ENCODE data around the gene ST8SIA6.
"Not testable (repeated sequence)": the region's sequence is repeated elsewhere in the genome, so short reads cannot be mapped to it uniquely, and the experiment has no call there.

The ST8SIA6 gene

DNA sequence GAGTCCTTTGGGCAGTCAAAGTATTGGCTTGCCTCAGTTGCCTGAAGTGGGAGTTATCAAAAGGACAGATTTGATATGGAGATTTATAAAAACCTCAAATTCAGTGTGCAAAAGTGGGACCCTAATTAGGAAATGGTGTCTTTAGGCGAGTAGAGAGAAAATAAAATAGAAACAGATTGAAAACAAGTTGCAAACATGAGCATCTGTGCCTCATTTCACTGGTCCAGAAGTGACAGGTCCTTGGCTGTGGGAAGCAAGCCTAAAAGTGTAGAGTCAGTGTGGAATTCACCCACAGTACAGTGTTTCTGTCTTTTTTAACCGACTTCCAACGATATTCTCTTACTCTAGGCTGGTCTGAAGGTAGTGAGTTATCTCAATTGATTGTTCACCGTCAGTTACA, 51.2 kb downstream of the ST8SIA6 start:
- FAIRE-seq (no peak), DNase-seq (ENCODE audit: insufficient read length) (no peak)
- TF ChIP-seq POLR2AphosphoS5 (IDR thresholded peaks at IDR 0.05; ENCODE audit: low read depth, low read length) (no peak), POLR2A (IDR thresholded peaks at IDR 0.05; ENCODE audit: low read depth, low read length) (no peak), TAF1 (IDR thresholded peaks at IDR 0.05; ENCODE audit: borderline replicate concordance, low read depth, low read length) (no peak)

DNA sequence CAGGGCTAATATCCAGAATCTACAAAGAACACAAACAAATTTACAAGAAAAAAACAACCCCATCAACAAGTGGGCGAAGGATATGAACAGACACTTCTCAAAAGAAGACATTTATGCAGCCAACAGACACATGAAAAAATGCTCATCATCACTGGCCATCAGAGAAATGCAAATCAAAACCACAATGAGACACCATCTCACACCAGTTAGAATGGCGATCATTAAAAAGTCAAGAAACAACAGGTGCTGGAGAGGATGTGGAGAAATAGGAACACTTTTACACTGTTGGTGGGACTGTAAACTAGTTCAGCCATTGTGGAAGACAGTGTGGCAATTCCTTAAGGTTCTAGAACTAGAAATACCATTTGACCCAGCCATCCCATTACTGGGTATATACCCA, 52.4 kb downstream of the ST8SIA6 start:
- DNase-seq (ENCODE audit: insufficient read length); FAIRE-seq: not testable (repeated sequence)

GRCh38 chr10:17396004-17396403, 58.4 kb downstream of the ST8SIA6 start:
- no peak for DNase-seq (ENCODE audit: insufficient read length)
- FAIRE-seq: no peak
- TF ChIP-seq POLR2A (IDR thresholded peaks at IDR 0.05; ENCODE audit: low read depth, low read length) (no peak), TAF1 (IDR thresholded peaks at IDR 0.05; ENCODE audit: borderline replicate concordance, low read depth, low read length) (no peak), POLR2AphosphoS5 (IDR thresholded peaks at IDR 0.05; ENCODE audit: low read depth, low read length) (no peak)

GRCh38 chr10:17394854-17395253, 59.5 kb downstream of the ST8SIA6 start:
- DNase-seq (ENCODE audit: insufficient read length): no peak
- TF ChIP-seq POLR2AphosphoS5 (IDR thresholded peaks at IDR 0.05; ENCODE audit: low read depth, low read length) (no peak), POLR2A (IDR thresholded peaks at IDR 0.05; ENCODE audit: low read depth, low read length) (no peak), TAF1 (IDR thresholded peaks at IDR 0.05; ENCODE audit: borderline replicate concordance, low read depth, low read length) (no peak)

DNA sequence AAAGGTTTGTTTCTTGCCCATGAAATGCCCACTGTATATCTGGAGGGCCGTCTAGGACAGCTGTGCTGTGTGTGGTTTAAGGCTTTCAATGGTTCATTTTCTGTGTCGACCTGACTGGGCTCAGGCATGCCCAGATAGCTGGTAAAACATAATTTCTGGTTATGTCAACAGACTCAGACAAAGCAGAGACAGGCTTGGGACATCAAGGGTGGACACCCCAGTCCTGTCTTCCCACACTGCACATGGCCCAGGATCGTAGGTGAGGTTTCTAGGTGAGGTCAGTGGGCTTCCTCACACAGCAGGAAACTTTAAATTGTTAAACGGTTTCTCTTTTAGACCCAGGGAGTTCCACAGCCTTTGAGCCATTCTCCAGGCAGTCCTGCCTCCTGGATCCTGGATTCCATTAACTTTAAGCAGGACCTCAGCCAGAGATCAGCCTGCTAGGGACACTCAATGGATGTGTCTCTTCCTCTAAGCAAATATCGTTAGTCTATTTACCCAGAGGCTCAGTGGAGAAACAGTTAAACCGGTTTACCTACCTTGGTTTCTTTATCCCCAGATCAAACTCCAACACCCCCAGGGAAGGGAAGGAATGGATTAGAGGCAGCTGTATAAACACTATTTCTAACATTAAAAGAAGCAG, 66.4 kb downstream of the ST8SIA6 start:
- FAIRE-seq: no peak
- no peak for DNase-seq (ENCODE audit: insufficient read length)
- TF ChIP-seq TAF1 (IDR thresholded peaks at IDR 0.05; ENCODE audit: borderline replicate concordance, low read depth, low read length) (no peak), POLR2A (IDR thresholded peaks at IDR 0.05; ENCODE audit: low read depth, low read length) (no peak), POLR2AphosphoS5 (IDR thresholded peaks at IDR 0.05; ENCODE audit: low read depth, low read length) (no peak)

More at GRCh38 chr10:17394854-17395253, 59.5 kb downstream of the ST8SIA6 start:
- no peak for FAIRE-seq

GRCh38 chr10:17386616-17387075, 67.7 kb downstream of the ST8SIA6 start:
- TF ChIP-seq POLR2AphosphoS5 (IDR thresholded peaks at IDR 0.05; ENCODE audit: low read depth, low read length) (no peak), TAF1 (IDR thresholded peaks at IDR 0.05; ENCODE audit: borderline replicate concordance, low read depth, low read length) (no peak), POLR2A (IDR thresholded peaks at IDR 0.05; ENCODE audit: low read depth, low read length) (no peak)
- DNase-seq (ENCODE audit: insufficient read length) (no peak), FAIRE-seq (peak; percentile 17)

DNA sequence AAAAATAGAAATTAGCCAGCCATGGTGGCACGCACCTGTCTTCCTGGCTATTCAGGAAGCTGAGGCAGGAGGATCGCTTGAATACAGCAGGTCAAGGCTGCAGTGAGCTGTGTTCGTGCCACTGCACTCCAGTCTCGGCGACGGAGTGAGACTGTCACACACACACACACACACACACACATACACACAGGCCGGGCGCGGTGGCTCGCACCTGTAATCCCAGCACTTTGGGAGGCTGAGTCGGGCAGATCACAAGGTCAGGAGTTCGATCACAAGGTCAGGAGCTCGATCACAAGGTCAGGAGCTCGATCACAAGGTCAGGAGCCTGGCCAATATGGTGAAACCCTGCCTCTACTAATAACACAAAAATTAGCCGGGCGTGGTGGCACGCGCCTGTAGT, 68.4 kb downstream of the ST8SIA6 start:
- TF ChIP-seq POLR2AphosphoS5 (IDR thresholded peaks at IDR 0.05; ENCODE audit: low read depth, low read length) (no peak), TAF1 (IDR thresholded peaks at IDR 0.05; ENCODE audit: borderline replicate concordance, low read depth, low read length) (no peak), POLR2A (IDR thresholded peaks at IDR 0.05; ENCODE audit: low read depth, low read length) (no peak)
- no peak for FAIRE-seq
- no peak for DNase-seq (ENCODE audit: insufficient read length)

GRCh38 chr10:17385066-17385465, 69.3 kb downstream of the ST8SIA6 start:
- FAIRE-seq (no peak), DNase-seq (ENCODE audit: insufficient read length) (no peak)
- no peak for TF ChIP-seq POLR2A (IDR thresholded peaks at IDR 0.05; ENCODE audit: low read depth, low read length)
- no peak for TF ChIP-seq TAF1 (IDR thresholded peaks at IDR 0.05; ENCODE audit: borderline replicate concordance, low read depth, low read length)
- TF ChIP-seq POLR2AphosphoS5 (IDR thresholded peaks at IDR 0.05; ENCODE audit: low read depth, low read length): no peak

- DNase-seq (ENCODE audit: insufficient read length): no peak
- no peak for FAIRE-seq
These were observed 70.4 kb downstream of the ST8SIA6 start for GRCh38 chr10:17383801-17384555.

DNA sequence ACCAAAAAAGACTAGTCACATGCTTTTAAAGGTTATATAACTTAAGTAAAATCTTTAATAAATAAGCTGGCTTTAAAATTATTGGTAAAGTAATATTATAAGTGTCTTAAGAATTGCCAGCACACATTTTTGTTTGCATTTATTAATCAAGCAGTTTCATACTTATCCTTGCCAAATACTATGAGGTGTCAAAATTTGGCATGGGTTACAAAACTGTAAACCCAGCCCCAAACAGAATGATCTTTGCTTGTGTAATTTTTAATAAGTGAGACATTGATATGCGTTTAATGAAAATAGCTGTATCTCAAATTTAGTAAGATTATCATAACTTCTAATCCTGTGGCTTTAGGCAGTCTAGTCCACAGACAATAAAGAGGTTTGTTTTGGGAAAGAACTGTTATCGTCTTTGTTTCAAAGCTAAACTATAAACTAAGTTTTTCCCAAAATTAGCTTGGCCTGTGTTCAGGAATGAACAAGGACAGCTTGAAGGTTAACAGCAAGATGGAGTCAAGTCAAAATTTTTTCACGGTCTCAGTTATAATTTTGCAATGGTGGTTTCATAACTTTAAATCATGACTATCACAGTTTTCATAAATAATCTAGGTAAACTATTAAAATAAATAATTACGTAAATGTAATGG, 72.8 kb downstream of the ST8SIA6 start:
- FAIRE-seq (no peak), DNase-seq (ENCODE audit: insufficient read length) (no peak)
- TF ChIP-seq POLR2A (IDR thresholded peaks at IDR 0.05; ENCODE audit: low read depth, low read length) (no peak), TAF1 (IDR thresholded peaks at IDR 0.05; ENCODE audit: borderline replicate concordance, low read depth, low read length) (no peak), POLR2AphosphoS5 (IDR thresholded peaks at IDR 0.05; ENCODE audit: low read depth, low read length) (no peak)

More at GRCh38 chr10:17383801-17384555, 70.4 kb downstream of the ST8SIA6 start:
- TF ChIP-seq TAF1 (IDR thresholded peaks at IDR 0.05; ENCODE audit: borderline replicate concordance, low read depth, low read length) (no peak), POLR2AphosphoS5 (IDR thresholded peaks at IDR 0.05; ENCODE audit: low read depth, low read length) (no peak), POLR2A (IDR thresholded peaks at IDR 0.05; ENCODE audit: low read depth, low read length) (no peak)

DNA sequence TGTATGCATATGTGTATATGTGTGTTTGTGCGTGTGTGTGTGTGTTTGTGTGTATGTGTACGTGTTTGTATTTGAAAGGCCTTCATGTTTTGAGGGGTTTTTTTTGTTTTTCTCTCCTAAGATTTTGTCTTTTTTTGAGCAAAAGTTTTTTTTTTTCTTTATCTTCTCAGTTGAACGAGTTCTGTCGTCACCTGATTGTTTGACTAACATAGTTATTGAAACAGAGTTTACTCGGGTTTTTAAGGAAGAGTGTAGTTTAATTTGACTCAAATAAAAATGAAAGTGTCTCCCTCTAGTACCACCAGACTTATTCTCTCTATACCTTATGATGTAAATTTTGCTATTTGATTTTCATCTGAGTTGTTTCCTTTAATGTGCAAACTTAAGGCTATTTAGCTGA, 73.5 kb downstream of the ST8SIA6 start:
- DNase-seq (ENCODE audit: insufficient read length): no peak
- FAIRE-seq: no peak
- TF ChIP-seq POLR2A (IDR thresholded peaks at IDR 0.05; ENCODE audit: low read depth, low read length) (no peak), POLR2AphosphoS5 (IDR thresholded peaks at IDR 0.05; ENCODE audit: low read depth, low read length) (no peak), TAF1 (IDR thresholded peaks at IDR 0.05; ENCODE audit: borderline replicate concordance, low read depth, low read length) (no peak)

GRCh38 chr10:17380016-17380415, 74.4 kb downstream of the ST8SIA6 start:
- TF ChIP-seq TAF1 (IDR thresholded peaks at IDR 0.05; ENCODE audit: borderline replicate concordance, low read depth, low read length) (no peak), POLR2A (IDR thresholded peaks at IDR 0.05; ENCODE audit: low read depth, low read length) (no peak), POLR2AphosphoS5 (IDR thresholded peaks at IDR 0.05; ENCODE audit: low read depth, low read length) (no peak)
- DNase-seq (ENCODE audit: insufficient read length) (no peak), FAIRE-seq (no peak)
